ENCODE results near the gene TFDP2. TPM values are rescaled to one million over a fixed set of nuclear protein-coding genes. Genes with fewer than 3 reads are reported as not detected.

TFDP2 gene
- total RNA-seq, 1 experiment from 2014 or later: 48.2 TPM

- TF ChIP-seq GABPB1 (CRISPR knock-in tag; IDR thresholded peaks at IDR 0.05): no peak
These were observed 239.9 kb downstream of the TFDP2 start (continued) for GRCh38 chr3:141909408-141909807.

GRCh38 chr3:141905129-141905528, 244.2 kb downstream of the TFDP2 start:
- ATAC-seq (no peak), DNase-seq (ENCODE audit: low spot score) (no peak)
- no peak overlapping the region for H3K4me3 Mint-ChIP-seq
- H3K27ac Mint-ChIP-seq: no peak overlapping the region
- peaks cover 7% of the 10 kb centered on the region for H3K9me3 Mint-ChIP-seq
- TF ChIP-seq SMAD3 (CRISPR knock-in tag; IDR thresholded peaks at IDR 0.05; ENCODE audit: borderline replicate concordance) (no peak), MYBL2 (CRISPR knock-in tag; IDR thresholded peaks at IDR 0.05) (no peak), NR3C1 (CRISPR knock-in tag; conservative IDR thresholded peaks at IDR 0.05; ENCODE audit: low read depth) (no peak), NFATC4 (CRISPR knock-in tag; IDR thresholded peaks at IDR 0.05) (no peak), RORB (CRISPR knock-in tag; IDR thresholded peaks at IDR 0.05) (no peak), NR1H2 (CRISPR knock-in tag; IDR thresholded peaks at IDR 0.05) (no peak), EMX1 (CRISPR knock-in tag; IDR thresholded peaks at IDR 0.05) (no peak), ZNF219 (CRISPR knock-in tag; IDR thresholded peaks at IDR 0.05; ENCODE audit: borderline replicate concordance) (no peak), GABPB1 (CRISPR knock-in tag; IDR thresholded peaks at IDR 0.05) (no peak), PRRX2 (CRISPR knock-in tag; IDR thresholded peaks at IDR 0.05) (no peak), ZNF138 (CRISPR knock-in tag; conservative IDR thresholded peaks at IDR 0.05) (no peak), RELA (CRISPR knock-in tag; IDR thresholded peaks at IDR 0.05; ENCODE audit: borderline replicate concordance) (no peak), NR2C2 (CRISPR knock-in tag; IDR thresholded peaks at IDR 0.05) (no peak), GRHL2 (CRISPR knock-in tag; IDR thresholded peaks at IDR 0.05; ENCODE audit: insufficient replicate concordance, severe bottlenecking) (no peak), ATF1 (CRISPR knock-in tag; IDR thresholded peaks at IDR 0.05) (no peak), ZNF232 (CRISPR knock-in tag; IDR thresholded peaks at IDR 0.05) (no peak), ZNF263 (CRISPR knock-in tag; IDR thresholded peaks at IDR 0.05; ENCODE audit: low read depth) (no peak), CTCF (IDR thresholded peaks at IDR 0.05) (no peak)
- TF ChIP-seq, protein P1, sequence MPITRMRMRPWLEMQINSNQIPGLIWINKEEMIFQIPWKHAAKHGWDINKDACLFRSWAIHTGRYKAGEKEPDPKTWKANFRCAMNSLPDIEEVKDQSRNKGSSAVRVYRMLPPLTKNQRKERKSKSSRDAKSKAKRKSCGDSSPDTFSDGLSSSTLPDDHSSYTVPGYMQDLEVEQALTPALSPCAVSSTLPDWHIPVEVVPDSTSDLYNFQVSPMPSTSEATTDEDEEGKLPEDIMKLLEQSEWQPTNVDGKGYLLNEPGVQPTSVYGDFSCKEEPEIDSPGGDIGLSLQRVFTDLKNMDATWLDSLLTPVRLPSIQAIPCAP (CRISPR knock-in tag; IDR thresholded peaks at IDR 0.05): no peak
- TF ChIP-seq, protein P2, sequence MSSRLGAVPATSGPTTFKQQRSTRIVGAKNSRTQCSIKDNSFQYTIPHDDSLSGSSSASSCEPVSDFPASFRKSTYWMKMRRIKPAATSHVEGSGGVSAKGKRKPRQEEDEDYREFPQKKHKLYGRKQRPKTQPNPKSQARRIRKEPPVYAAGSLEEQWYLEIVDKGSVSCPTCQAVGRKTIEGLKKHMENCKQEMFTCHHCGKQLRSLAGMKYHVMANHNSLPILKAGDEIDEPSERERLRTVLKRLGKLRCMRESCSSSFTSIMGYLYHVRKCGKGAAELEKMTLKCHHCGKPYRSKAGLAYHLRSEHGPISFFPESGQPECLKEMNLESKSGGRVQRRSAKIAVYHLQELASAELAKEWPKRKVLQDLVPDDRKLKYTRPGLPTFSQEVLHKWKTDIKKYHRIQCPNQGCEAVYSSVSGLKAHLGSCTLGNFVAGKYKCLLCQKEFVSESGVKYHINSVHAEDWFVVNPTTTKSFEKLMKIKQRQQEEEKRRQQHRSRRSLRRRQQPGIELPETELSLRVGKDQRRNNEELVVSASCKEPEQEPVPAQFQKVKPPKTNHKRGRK (CRISPR knock-in tag; IDR thresholded peaks at IDR 0.05; ENCODE audit: borderline replicate concordance): no peak
- H3K36me3 Mint-ChIP-seq: peaks cover 57% of the 10 kb centered on the region
- peaks cover 6% of the 10 kb centered on the region for H3K4me1 Mint-ChIP-seq
- 0 out of 2 replicates have a peak, but pooled peaks cover under 1% of the 10 kb centered on the region for H3K27me3 Mint-ChIP-seq (ENCODE audit: low read depth)
- ChIA-PET POLR2A (no interaction called here), CTCF (no interaction called here)

GRCh38 chr3:141904203-141904602, 245.1 kb downstream of the TFDP2 start:
- ATAC-seq: no peak
- H3K4me3 Mint-ChIP-seq: no peak overlapping the region
- CTCF ChIA-PET: no interaction called here
- H3K9me3 Mint-ChIP-seq: peaks cover 14% of the 10 kb centered on the region
- POLR2A ChIA-PET: no interaction called here
- peaks cover 6% of the 10 kb centered on the region for H3K4me1 Mint-ChIP-seq
- H3K27ac Mint-ChIP-seq: no peak overlapping the region
- H3K27me3 Mint-ChIP-seq (ENCODE audit: low read depth): peaks cover 3% of the 10 kb centered on the region; the same call in 1 of the 2 replicates
- no peak for DNase-seq (ENCODE audit: low spot score)
- peaks cover 59% of the 10 kb centered on the region for H3K36me3 Mint-ChIP-seq
- TF ChIP-seq E2F1 (CRISPR knock-in tag; IDR thresholded peaks at IDR 0.05): no peak
- no peak for TF ChIP-seq ZNF416 (CRISPR knock-in tag; IDR thresholded peaks at IDR 0.05)
- no peak for TF ChIP-seq ZNF317 (CRISPR knock-in tag; IDR thresholded peaks at IDR 0.05; ENCODE audit: borderline replicate concordance, low read depth)
- no peak for TF ChIP-seq MYBL2 (CRISPR knock-in tag; IDR thresholded peaks at IDR 0.05)
- TF ChIP-seq, protein P3, sequence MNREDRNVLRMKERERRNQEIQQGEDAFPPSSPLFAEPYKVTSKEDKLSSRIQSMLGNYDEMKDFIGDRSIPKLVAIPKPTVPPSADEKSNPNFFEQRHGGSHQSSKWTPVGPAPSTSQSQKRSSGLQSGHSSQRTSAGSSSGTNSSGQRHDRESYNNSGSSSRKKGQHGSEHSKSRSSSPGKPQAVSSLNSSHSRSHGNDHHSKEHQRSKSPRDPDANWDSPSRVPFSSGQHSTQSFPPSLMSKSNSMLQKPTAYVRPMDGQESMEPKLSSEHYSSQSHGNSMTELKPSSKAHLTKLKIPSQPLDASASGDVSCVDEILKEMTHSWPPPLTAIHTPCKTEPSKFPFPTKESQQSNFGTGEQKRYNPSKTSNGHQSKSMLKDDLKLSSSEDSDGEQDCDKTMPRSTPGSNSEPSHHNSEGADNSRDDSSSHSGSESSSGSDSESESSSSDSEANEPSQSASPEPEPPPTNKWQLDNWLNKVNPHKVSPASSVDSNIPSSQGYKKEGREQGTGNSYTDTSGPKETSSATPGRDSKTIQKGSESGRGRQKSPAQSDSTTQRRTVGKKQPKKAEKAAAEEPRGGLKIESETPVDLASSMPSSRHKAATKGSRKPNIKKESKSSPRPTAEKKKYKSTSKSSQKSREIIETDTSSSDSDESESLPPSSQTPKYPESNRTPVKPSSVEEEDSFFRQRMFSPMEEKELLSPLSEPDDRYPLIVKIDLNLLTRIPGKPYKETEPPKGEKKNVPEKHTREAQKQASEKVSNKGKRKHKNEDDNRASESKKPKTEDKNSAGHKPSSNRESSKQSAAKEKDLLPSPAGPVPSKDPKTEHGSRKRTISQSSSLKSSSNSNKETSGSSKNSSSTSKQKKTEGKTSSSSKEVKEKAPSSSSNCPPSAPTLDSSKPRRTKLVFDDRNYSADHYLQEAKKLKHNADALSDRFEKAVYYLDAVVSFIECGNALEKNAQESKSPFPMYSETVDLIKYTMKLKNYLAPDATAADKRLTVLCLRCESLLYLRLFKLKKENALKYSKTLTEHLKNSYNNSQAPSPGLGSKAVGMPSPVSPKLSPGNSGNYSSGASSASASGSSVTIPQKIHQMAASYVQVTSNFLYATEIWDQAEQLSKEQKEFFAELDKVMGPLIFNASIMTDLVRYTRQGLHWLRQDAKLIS (CRISPR knock-in tag; IDR thresholded peaks at IDR 0.05; ENCODE audit: borderline replicate concordance): no peak
- TF ChIP-seq ZNF121 (CRISPR knock-in tag; IDR thresholded peaks at IDR 0.05): no peak
- TF ChIP-seq GTF2I (CRISPR knock-in tag; conservative IDR thresholded peaks at IDR 0.05): no peak
- TF ChIP-seq, protein P4, sequence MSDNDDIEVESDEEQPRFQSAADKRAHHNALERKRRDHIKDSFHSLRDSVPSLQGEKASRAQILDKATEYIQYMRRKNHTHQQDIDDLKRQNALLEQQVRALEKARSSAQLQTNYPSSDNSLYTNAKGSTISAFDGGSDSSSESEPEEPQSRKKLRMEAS (CRISPR knock-in tag; IDR thresholded peaks at IDR 0.05): no peak

All from WTC11 (cell line).